Panc1 (cell line): ENCODE data around the gene KRTCAP2. TPM values are rescaled to one million over a fixed set of nuclear protein-coding genes. Genes with fewer than 3 reads are reported as not detected.

Source experiments
- ATAC-seq: fragments of 200-7000 bp; cut with Tn5 transposase; 2 replicates; pipeline ENCODE4 v1.9.1; 2020; ENCODE audit warnings: mild to moderate bottlenecking, moderate library complexity
- BruUV-seq: library from RNA; stranded (reverse); fragments of 400-500 nt; replicated peaks from 2 replicates; lab custom pipeline; 2021; lab: Mats Ljungman, UMichigan
- CTCF ChIA-PET: fragments of 300-600 bp; sonication (Branson Sonifier 250); formaldehyde crosslinking; loops from one replicate; lab custom pipeline; 2022; ENCODE audit warnings: antibody characterized with exemption; lab: Charles Lee
- POLR2A ChIA-PET: fragments of 300-600 bp; sonication (Branson Sonifier 250); formaldehyde crosslinking; loops from one replicate; lab custom pipeline; 2022; ENCODE audit warnings: antibody characterized with exemption; lab: Charles Lee
- DNase-seq: peaks from one replicate; pipeline ENCODE4 v3.0.0-alpha.2; 2010; ENCODE audit warnings: low read depth, low spot score
- H3K27ac ChIP-seq: 2 replicates; pipeline ENCODE4 v1.5.1; 2011; ENCODE audit warnings: mild to moderate bottlenecking, low read length, inconsistent platforms
- H3K27me3 ChIP-seq: fragments of 200-500 bp; sonication (Bioruptor generic); 2 replicates; pipeline ENCODE4 v1.6.0; 2014; ENCODE audit warnings: low read length, inconsistent platforms; ENCODE audit not compliant: control insufficient read depth, insufficient read depth
- H3K36me3 ChIP-seq: fragments of 200-500 bp; sonication (Bioruptor generic); 2 replicates; pipeline ENCODE4 v1.5.1; 2014; ENCODE audit warnings: inconsistent platforms, mild to moderate bottlenecking, low read length, moderate library complexity; ENCODE audit not compliant: control insufficient read depth, insufficient read depth
- H3K4me1 ChIP-seq: 2 replicates; pipeline ENCODE4 v1.5.1; 2011; ENCODE audit warnings: inconsistent platforms, mild to moderate bottlenecking, low read length, moderate library complexity; ENCODE audit not compliant: control insufficient read depth, insufficient read depth
- H3K4me3 ChIP-seq, 2 experiments: 2 replicates each; pipeline ENCODE4 v1.5.1; 2011 to 2012; ENCODE audit warnings: low read depth in 2 of 2, low read length in 2 of 2, mild to moderate bottlenecking in 2 of 2, inconsistent platforms in 1 of 2, moderate library complexity in 1 of 2
- H3K9me3 ChIP-seq: fragments of 200-500 bp; sonication (Bioruptor generic); 2 replicates; pipeline ENCODE4 v1.5.1; 2014; ENCODE audit warnings: low read depth, mild to moderate bottlenecking, inconsistent platforms, low read length, moderate library complexity; ENCODE audit not compliant: control insufficient read depth, insufficient read depth
- CTCF ChIP-seq: fragments of 450-650 bp; IDR thresholded peaks from 2 replicates; pipeline ENCODE4 v1.5.1; 2017; ENCODE audit warnings: mild to moderate bottlenecking
- POLR2AphosphoS5 ChIP-seq: IDR thresholded peaks from 2 replicates; pipeline ENCODE4 v1.6.1; 2012; ENCODE audit warnings: mild to moderate bottlenecking, low read depth, low read length, moderate library complexity
- REST ChIP-seq, 2 experiments: IDR thresholded peaks; 2 replicates each; pipeline ENCODE4 v1.6.1; 2011 to 2012; ENCODE audit warnings: low read depth in 2 of 2, control low read depth in 1 of 2, low read length in 1 of 2, mild to moderate bottlenecking in 1 of 2, moderate library complexity in 1 of 2; ENCODE audit not compliant: insufficient read depth in 1 of 2
- SIN3A ChIP-seq: IDR thresholded peaks from 2 replicates; pipeline ENCODE4 v1.6.1; 2012; ENCODE audit warnings: low read depth, mild to moderate bottlenecking, low read length, moderate library complexity, borderline replicate concordance; ENCODE audit not compliant: insufficient read depth
- TCF7L2 ChIP-seq: IDR thresholded peaks from 2 replicates; pipeline ENCODE4 v1.6.1; 2011; ENCODE audit warnings: mild to moderate bottlenecking, low read depth, low read length, inconsistent platforms
- in situ Hi-C: cut with HindIII; loops from 2 replicates; pipeline ENCODE4 v1.10.0; 2016; ENCODE audit warnings: low sequenced_read_pairs, low pct_unique_long_range_greater_than_20kb
- intact Hi-C: fragments of 100-400 bp; cut with micrococcal nuclease; formaldehyde crosslinking; loops from one replicate; pipeline ENCODE4 v1.10.0; 2022; ENCODE audit not compliant: unreplicated experiment
- total RNA-seq: library from RNA; stranded (reverse); gene quantifications from one replicate; pipeline ENCODE4 v1.2.1, GENCODE V29; 2021; ENCODE audit not compliant: unreplicated experiment

KRTCAP2 gene
- total RNA-seq, 1 experiment from 2014 or later, result 155 TPM

GRCh38 chr1:155206891-155207805 is 34.0 kb upstream of the KRTCAP2 start:
- Histone ChIP-seq H3K27ac (peak overlapping the region; percentile 67), H3K27me3 (no peaks in the 10 kb centered on the region), H3K4me3 (peak overlapping the region; percentile 94 to 99), H3K9me3 (no peaks in the 10 kb centered on the region), H3K4me1 (peaks cover 19% of the 10 kb centered on the region), H3K36me3 (peaks cover 6% of the 10 kb centered on the region; the same call in 1 of the 2 replicates)
- ATAC-seq, result peak; percentile 67
- in situ Hi-C loops, result no loop called here
- TF ChIP-seq CTCF, result peak; percentile 94
- peak; percentile 55 for TF ChIP-seq POLR2AphosphoS5
- TF ChIP-seq SIN3A, result no peak
- ChIA-PET POLR2A (interaction anchor here (2.2 kb wide), 1 partner anchor 13 kb away, joined by 11 read pairs; no protein-coding TSS in a partner anchor), CTCF (interaction anchor here (0.5 to 1.2 kb wide), 6 partner anchors 18 to 121 kb away, joined by 3 to 9 read pairs (median 4); no protein-coding TSS in a partner anchor)
- intact Hi-C loops, result loop anchor here (1.0 kb wide), 1 partner anchor 19 kb away; no protein-coding TSS in a partner anchor
- peak; percentile 78 for DNase-seq
- BruUV-seq, result TSS peak; percentile 77

- no peak for TF ChIP-seq POLR2AphosphoS5
- TF ChIP-seq SIN3A, result no peak
- no peak for TF ChIP-seq REST (IDR thresholded peaks at IDR 0.05; ENCODE audit: insufficient read depth in 1 of 2, low read depth in 2 of 2, low read length in 1 of 2)
- TF ChIP-seq CTCF, result no peak
- no peak for TF ChIP-seq TCF7L2
- in situ Hi-C loops, result no loop called here
- intact Hi-C loops, result loop anchor here (1.0 kb wide), 1 partner anchor 20 kb away; no protein-coding TSS in a partner anchor
- DNase-seq (no peak), ATAC-seq (no peak)
- CTCF ChIA-PET, result no interaction called here
- Histone ChIP-seq H3K4me1 (peaks cover 19% of the 10 kb centered on the region), H3K27ac (no peak overlapping the region), H3K9me3 (no peaks in the 10 kb centered on the region), H3K36me3 (peaks cover 6% of the 10 kb centered on the region; the same call in 1 of the 2 replicates), H3K4me3 (no peak overlapping the region), H3K27me3 (no peaks in the 10 kb centered on the region)
- POLR2A ChIA-PET, result no interaction called here
- BruUV-seq, result no TSS peak
These were observed 33.0 kb upstream of the KRTCAP2 start for GRCh38 chr1:155205969-155206593.
